Measurements from ENCODE around the gene FAM228B.

FAM228B gene

GRCh38 chr2:24189551-24189950 lies 66.3 kb downstream of the FAM228B start:
- Histone ChIP-seq H3K27me3 (ENCODE audit: insufficient read depth, poor library complexity, severe bottlenecking) (no peaks in the 10 kb centered on the region), H3K4me3 (replicated peaks; ENCODE audit: insufficient read depth, low read length) (no peak overlapping the region), H3K27ac (replicated peaks) (no peak overlapping the region)
- TF ChIP-seq CTCF (IDR thresholded peaks at IDR 0.05; ENCODE audit: insufficient read depth, low read length) (no peak), POLR2AphosphoS5 (IDR thresholded peaks at IDR 0.05; ENCODE audit: low read depth) (no peak), SPI1 (IDR thresholded peaks at IDR 0.05; ENCODE audit: borderline replicate concordance, low read depth) (no peak), REST (IDR thresholded peaks at IDR 0.05; ENCODE audit: insufficient replicate concordance, low read depth) (no peak), GABPA (IDR thresholded peaks at IDR 0.05; ENCODE audit: low read depth) (no peak)
- DNase-seq (ENCODE audit: low read depth in 1 of 2, low spot score in 1 of 2): no peak

GRCh38 chr2:24190503-24190902 lies 67.2 kb downstream of the FAM228B start:
- Histone ChIP-seq H3K4me3 (replicated peaks; ENCODE audit: insufficient read depth, low read length) (no peak overlapping the region), H3K27ac (replicated peaks) (no peak overlapping the region), H3K27me3 (ENCODE audit: insufficient read depth, poor library complexity, severe bottlenecking) (no peaks in the 10 kb centered on the region)
- TF ChIP-seq GABPA (IDR thresholded peaks at IDR 0.05; ENCODE audit: low read depth): no peak
- TF ChIP-seq REST (IDR thresholded peaks at IDR 0.05; ENCODE audit: insufficient replicate concordance, low read depth): no peak
- TF ChIP-seq SPI1 (IDR thresholded peaks at IDR 0.05; ENCODE audit: borderline replicate concordance, low read depth): no peak
- TF ChIP-seq POLR2AphosphoS5 (IDR thresholded peaks at IDR 0.05; ENCODE audit: low read depth): no peak
- no peak for TF ChIP-seq CTCF (IDR thresholded peaks at IDR 0.05; ENCODE audit: insufficient read depth, low read length)
- DNase-seq (ENCODE audit: low read depth in 1 of 2, low spot score in 1 of 2): no peak

GRCh38 chr2:24191156-24191555 lies 67.9 kb downstream of the FAM228B start:
- no peaks in the 10 kb centered on the region for H3K27me3 ChIP-seq (ENCODE audit: insufficient read depth, poor library complexity, severe bottlenecking)
- TF ChIP-seq CTCF (IDR thresholded peaks at IDR 0.05; ENCODE audit: insufficient read depth, low read length) (no peak), POLR2AphosphoS5 (IDR thresholded peaks at IDR 0.05; ENCODE audit: low read depth) (no peak), REST (IDR thresholded peaks at IDR 0.05; ENCODE audit: insufficient replicate concordance, low read depth) (no peak), GABPA (IDR thresholded peaks at IDR 0.05; ENCODE audit: low read depth) (no peak), SPI1 (IDR thresholded peaks at IDR 0.05; ENCODE audit: borderline replicate concordance, low read depth) (no peak)
- H3K27ac ChIP-seq (replicated peaks): no peak overlapping the region
- no peak overlapping the region for H3K4me3 ChIP-seq (replicated peaks; ENCODE audit: insufficient read depth, low read length)
- no peak for DNase-seq (ENCODE audit: low read depth in 1 of 2, low spot score in 1 of 2)

Data from HL-60 (cell line).